Activated T-cell treated with anti-CD3 and anti-CD28 coated beads, Interleukin-2, amount 50 U/mL, for 72 hours (primary cell): ENCODE results near the gene SOCS7. TPM values are rescaled to one million over a fixed set of nuclear protein-coding genes. Genes with fewer than 3 reads are reported as not detected.
"Not testable (repeated sequence)": the region's sequence is repeated elsewhere in the genome, so short reads cannot be mapped to it uniquely, and the experiment has no call there.

Experiments
- ATAC-seq, 2 donors: fragments of 150-1000 bp; cut with Tn5 transposase; replicated peaks in 1 of 2; 2 replicates each; pipeline ENCODE4 v1.10.0; 2021; ENCODE audit warnings: moderate library complexity in 2 of 2, mild to moderate bottlenecking in 1 of 2
- DNase-seq, 2 donors: peaks; one replicate each; pipeline ENCODE4 v3.0.0; 2021 to 2022; ENCODE audit warnings: mixed read lengths in 1 of 2
- H3K27ac Mint-ChIP-seq: one replicate; pipeline ENCODE4 v1.8.0; 2022; ENCODE audit warnings: mild to moderate bottlenecking, moderate library complexity, mixed read lengths
- H3K27me3 Mint-ChIP-seq: one replicate; pipeline ENCODE4 v1.8.0; 2022; ENCODE audit warnings: low read depth, mixed read lengths
- H3K36me3 Mint-ChIP-seq, 2 donors: one replicate each; pipeline ENCODE4 v1.8.0; 2022; ENCODE audit warnings: mixed read lengths in 2 of 2, mild to moderate bottlenecking in 1 of 2; ENCODE audit not compliant: insufficient read depth in 2 of 2
- H3K4me1 Mint-ChIP-seq: one replicate; pipeline ENCODE4 v1.8.0; 2022; ENCODE audit warnings: low read depth, mixed read lengths
- H3K4me3 Mint-ChIP-seq, 2 donors: one replicate each; pipeline ENCODE4 v1.8.0; 2022; ENCODE audit warnings: mild to moderate bottlenecking in 2 of 2, mixed read lengths in 2 of 2, moderate library complexity in 2 of 2
- H3K9me3 Mint-ChIP-seq, 2 donors: one replicate each; pipeline ENCODE4 v1.8.0; 2022; ENCODE audit warnings: mixed read lengths in 2 of 2
- total RNA-seq, 2 donors: library from RNA; stranded (reverse); gene quantifications; one replicate each; pipeline ENCODE4 v1.2.3, GENCODE V29; 2022

SOCS7 gene
- total RNA-seq, 2 donors from 2014 or later, result 35.7 to 44.7 TPM

DNA sequence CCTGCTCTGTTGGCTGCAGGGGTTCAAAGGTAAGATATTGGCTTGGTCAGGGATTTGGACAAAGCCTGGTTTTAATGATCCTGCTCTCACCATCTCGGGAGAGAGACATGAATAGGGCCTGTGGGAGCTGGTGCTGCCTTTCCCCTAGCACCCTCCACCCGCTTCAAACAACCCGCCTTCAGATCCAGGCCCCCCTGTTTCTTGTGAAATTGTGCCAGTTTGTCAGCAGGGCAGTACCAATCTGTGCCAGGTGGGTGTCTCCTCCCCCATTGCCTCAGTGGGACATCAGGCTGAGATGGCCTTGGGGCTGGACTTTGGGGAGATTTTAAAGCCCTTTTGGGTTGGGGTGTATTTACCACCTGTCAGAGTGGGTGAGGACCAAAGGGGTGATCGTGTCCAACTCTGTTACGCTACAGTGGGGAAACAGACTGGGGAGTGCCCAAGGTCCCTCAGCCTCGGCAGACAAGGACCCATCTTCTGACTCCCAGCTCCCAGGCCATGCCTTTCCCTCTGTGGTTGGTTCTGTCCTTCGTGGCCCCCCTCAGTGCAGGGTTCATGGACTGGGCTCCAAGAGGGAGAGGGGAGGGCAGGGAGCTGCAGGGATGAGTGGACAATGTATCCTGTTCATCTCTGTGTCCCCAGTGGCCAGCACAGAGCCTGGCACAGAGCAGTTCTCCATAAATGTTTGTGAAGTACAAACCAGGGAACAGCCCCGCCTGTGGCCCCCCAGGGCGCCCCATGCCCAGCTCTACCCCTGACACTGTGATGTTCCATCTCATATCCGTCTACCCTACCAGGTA is 79.9 kb downstream of the SOCS7 start:
- DNase-seq, result no peak
- Mint-ChIP-seq H3K9me3 (no peaks in the 10 kb centered on the region), H3K27me3 (peaks cover 20% of the 10 kb centered on the region), H3K4me1 (peaks cover 13% of the 10 kb centered on the region), H3K4me3 (no peak overlapping the region), H3K27ac (no peak overlapping the region), H3K36me3 (no peaks in the 10 kb centered on the region)
- no peak for ATAC-seq

DNA sequence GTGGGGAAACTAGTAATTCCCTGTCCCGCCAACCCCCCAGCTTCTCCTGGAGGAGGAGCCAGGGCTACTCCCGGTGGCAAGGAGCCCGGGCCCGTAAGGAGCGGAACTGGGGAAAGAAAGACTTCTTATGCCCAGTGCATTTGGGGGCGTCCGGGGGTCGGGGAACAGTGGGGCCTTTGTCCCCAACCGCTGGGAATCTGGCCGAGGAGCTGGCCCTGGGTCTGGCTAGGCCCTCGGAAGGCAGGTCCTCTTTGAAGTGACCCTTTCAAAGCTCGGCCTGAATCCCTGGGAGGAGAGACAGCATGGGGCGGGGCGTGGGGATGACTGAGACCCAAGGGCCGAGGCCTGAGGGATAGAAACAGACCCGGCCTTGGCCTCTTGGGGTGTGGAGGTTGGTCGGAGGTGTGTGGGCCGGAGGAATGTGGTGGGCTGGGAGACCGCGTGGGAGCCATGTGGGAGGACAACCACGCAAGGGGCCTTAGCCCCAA is 82.6 kb downstream of the SOCS7 start:
- Mint-ChIP-seq H3K36me3 (no peaks in the 10 kb centered on the region), H3K27ac (no peak overlapping the region), H3K4me1 (peaks cover 5% of the 10 kb centered on the region), H3K27me3 (peaks cover 20% of the 10 kb centered on the region), H3K4me3 (no peak overlapping the region), H3K9me3 (no peaks in the 10 kb centered on the region)
- DNase-seq, result no peak
- ATAC-seq, result no peak

DNA sequence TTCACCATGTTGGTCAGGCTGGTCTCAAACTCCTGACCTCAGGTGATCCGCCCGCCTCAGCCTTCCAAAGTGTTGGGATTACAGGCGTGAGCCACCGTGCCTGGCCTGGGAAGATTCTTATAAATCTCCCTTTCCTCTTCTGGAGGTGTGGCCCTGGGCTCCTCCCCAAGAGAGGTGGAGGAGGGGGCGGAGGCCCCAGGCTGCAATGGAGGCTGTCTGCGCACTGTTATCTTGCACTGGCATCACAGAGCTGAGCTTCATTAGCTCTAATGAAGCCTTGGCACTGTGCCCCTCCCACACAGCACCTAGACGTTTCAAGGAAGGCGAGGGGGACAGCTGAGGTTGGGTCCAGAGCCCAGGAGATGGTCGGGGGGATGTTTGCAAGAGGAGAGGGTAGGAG is 84.2 kb downstream of the SOCS7 start:
- DNase-seq (no peak), ATAC-seq (no peak)
- H3K4me1 Mint-ChIP-seq, result no peaks in the 10 kb centered on the region
- H3K27ac Mint-ChIP-seq, result no peak overlapping the region
- H3K9me3 Mint-ChIP-seq, result no peaks in the 10 kb centered on the region
- no peak overlapping the region for H3K4me3 Mint-ChIP-seq
- peaks cover 6% of the 10 kb centered on the region for H3K27me3 Mint-ChIP-seq
- H3K36me3 Mint-ChIP-seq, result no peaks in the 10 kb centered on the region

DNA sequence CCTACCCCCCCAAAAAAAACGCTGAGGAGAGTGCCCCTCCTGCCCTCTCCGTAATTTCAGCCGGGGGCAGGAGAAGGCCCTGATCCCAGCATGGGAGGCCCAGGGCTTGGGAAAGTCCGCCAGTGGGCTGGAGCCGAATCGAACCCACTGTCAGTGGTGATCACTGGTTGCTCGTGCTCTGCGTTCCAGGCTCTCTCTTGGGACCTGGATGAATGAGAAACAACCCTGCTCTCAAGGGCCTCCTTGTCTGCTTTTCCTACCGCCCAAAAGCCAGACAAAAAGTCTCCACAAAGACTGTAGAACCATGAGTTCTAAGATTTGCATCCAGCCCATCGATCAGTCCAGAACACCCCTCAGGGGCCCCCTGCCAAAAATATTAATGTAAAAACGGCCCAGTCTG is 84.7 kb downstream of the SOCS7 start:
- Mint-ChIP-seq H3K9me3 (no peaks in the 10 kb centered on the region), H3K4me3 (no peak overlapping the region), H3K27ac (no peak overlapping the region), H3K4me1 (no peaks in the 10 kb centered on the region), H3K36me3 (no peaks in the 10 kb centered on the region), H3K27me3 (peaks cover under 1% of the 10 kb centered on the region)
- no peak for DNase-seq
- ATAC-seq, result no peak

DNA sequence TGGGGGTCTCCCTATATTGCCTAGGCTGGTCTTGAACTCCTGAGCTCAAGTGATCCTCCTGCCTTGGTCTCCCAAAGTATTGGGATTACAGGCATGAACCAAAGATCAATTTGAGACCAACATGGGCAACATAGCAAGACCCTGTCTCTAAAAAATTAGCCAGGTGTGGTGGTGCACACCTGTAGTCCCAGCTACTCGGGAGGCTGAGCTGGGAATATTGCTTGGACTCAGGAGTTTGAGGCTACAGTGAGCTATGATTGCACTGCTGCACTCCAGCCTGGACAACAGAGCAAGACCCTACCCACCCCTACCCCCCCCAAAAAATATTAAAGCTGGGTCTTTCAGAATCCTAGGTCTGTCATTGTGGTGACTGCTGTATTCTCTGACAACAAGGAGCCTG is 85.7 kb downstream of the SOCS7 start:
- not testable (repeated sequence) for H3K9me3 Mint-ChIP-seq, H3K4me1 Mint-ChIP-seq, H3K27ac Mint-ChIP-seq, DNase-seq, ATAC-seq, H3K36me3 Mint-ChIP-seq, H3K27me3 Mint-ChIP-seq, H3K4me3 Mint-ChIP-seq

DNA sequence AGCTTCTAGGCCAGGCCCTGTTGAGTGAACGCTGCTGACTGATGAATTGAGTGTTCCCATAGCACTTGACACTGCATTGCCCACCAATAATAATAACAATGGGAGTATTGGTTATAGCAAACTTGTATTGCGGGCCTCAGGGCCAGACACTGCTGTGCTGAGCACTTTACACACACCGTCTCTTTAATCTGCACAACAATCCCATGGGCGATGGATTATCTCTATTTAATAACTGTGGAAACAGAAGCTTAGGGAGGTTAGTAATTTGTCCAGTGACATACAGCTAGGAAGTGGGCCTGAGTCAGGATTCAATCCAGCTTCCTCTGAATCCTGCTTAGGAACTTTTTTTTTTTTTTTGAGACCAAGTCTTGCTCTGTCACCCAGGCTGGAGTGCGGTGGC is 87.8 kb downstream of the SOCS7 start:
- DNase-seq (no peak), ATAC-seq (no peak)
- Mint-ChIP-seq H3K9me3 (no peaks in the 10 kb centered on the region), H3K27ac (no peak overlapping the region), H3K36me3 (no peaks in the 10 kb centered on the region), H3K27me3 (peaks cover 6% of the 10 kb centered on the region), H3K4me3 (no peak overlapping the region), H3K4me1 (peaks cover 7% of the 10 kb centered on the region)

DNA sequence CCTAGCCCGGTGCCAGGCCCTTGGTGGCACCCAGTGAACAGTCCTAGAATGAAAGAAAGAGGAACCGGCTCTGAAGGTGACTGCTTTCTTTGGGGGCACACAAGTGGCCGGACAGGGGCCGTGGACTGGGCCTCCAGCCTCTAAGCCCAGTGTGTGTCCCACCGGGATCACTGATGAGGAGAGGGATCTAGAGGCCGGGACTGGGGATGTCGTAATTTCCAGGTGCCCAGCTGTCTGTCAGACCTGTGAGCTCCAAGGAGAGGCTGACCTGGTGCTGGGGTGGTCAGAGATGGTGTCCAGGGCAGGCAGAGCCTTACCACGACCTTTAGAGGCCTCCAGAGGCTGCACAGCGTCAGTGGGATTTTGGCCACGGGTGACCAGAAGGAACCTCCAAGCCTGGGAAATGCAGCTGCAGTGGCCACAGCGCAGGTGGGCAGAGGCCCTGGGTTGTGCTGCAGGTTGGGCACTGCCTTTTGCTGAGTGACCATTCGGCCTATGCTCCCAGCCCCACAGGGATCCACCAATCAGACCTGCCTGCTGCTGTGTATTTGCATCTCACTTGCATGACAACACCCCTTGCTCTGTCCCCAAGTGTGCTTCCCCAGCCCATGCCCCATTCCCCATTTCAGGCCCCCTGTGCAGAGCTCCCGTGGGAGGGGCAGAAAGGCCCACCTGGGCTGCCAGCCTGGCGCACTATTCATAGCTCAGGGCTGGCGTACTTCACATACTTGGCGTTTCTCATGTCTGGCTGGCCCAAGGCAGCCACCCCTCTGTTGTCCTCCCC is 89.2 kb downstream of the SOCS7 start:
- no peak for ATAC-seq
- H3K4me3 Mint-ChIP-seq, result no peak overlapping the region
- peaks cover 6% of the 10 kb centered on the region for H3K27me3 Mint-ChIP-seq
- no peaks in the 10 kb centered on the region for H3K9me3 Mint-ChIP-seq
- no peak for DNase-seq
- peaks cover 7% of the 10 kb centered on the region for H3K4me1 Mint-ChIP-seq
- no peaks in the 10 kb centered on the region for H3K36me3 Mint-ChIP-seq
- H3K27ac Mint-ChIP-seq, result no peak overlapping the region

DNA sequence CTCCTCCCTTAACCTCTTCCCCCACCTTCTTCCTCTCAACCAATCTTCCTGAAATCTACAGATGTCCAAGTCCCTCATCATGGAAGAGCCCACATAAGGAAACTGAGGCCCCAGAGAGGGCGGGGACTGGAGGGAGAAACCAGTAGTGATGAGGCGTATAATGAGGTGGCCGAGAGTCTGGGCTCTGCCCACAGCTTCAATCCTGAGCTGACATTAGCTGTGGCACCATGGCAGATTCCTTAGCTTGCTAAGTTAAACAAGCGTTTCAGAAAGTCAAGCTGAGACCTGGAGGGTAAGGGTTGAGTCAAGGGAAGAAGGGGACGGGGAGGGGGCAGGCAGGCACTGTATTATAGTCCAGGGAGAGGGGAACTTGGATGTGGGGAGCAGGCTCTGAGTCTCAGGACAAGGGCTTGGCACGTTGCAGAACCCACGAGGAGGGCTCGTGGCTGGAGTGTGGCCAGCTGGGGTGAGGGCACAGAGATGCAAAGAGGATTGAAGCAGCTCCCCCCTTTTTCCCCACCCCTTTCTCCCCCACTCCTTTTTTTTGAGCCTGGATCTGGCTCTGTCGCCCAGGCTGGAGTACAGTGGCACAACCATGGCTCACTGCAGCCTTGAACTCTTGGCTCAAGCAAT is 89.9 kb downstream of the SOCS7 start:
- H3K4me3 Mint-ChIP-seq, result no peak overlapping the region
- peaks cover 6% of the 10 kb centered on the region for H3K27me3 Mint-ChIP-seq
- no peak overlapping the region for H3K27ac Mint-ChIP-seq

DNA sequence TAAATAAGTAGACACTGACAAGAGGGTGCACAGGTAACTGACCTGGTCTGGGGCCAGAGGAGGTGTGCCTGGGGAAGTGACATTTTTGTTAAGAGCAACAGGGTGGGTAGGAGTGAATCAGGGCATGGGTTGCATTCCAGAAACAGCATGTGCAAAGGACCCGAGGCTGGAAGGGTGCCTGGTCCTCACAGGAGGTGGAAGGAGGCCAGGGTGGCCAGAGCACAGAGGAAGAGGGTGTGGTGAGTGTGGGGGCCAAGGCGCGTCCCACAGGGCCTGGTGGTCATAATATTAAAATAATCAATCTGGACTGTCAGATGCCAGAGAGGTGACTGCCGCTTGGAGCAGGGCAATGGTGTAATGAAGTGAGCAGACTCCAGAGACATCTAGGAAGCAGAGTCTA is 90.9 kb downstream of the SOCS7 start:
- Mint-ChIP-seq H3K27ac (no peak overlapping the region), H3K4me3 (no peak overlapping the region), H3K4me1 (peaks cover 7% of the 10 kb centered on the region), H3K36me3 (no peaks in the 10 kb centered on the region), H3K9me3 (no peaks in the 10 kb centered on the region), H3K27me3 (peaks cover 6% of the 10 kb centered on the region)
- no peak for DNase-seq
- ATAC-seq, result no peak

More for the DNA sequence above, 89.9 kb downstream of the SOCS7 start:
- ATAC-seq (no peak), DNase-seq (no peak)
- Mint-ChIP-seq H3K4me1 (peaks cover 7% of the 10 kb centered on the region), H3K36me3 (no peaks in the 10 kb centered on the region), H3K9me3 (no peaks in the 10 kb centered on the region)

DNA sequence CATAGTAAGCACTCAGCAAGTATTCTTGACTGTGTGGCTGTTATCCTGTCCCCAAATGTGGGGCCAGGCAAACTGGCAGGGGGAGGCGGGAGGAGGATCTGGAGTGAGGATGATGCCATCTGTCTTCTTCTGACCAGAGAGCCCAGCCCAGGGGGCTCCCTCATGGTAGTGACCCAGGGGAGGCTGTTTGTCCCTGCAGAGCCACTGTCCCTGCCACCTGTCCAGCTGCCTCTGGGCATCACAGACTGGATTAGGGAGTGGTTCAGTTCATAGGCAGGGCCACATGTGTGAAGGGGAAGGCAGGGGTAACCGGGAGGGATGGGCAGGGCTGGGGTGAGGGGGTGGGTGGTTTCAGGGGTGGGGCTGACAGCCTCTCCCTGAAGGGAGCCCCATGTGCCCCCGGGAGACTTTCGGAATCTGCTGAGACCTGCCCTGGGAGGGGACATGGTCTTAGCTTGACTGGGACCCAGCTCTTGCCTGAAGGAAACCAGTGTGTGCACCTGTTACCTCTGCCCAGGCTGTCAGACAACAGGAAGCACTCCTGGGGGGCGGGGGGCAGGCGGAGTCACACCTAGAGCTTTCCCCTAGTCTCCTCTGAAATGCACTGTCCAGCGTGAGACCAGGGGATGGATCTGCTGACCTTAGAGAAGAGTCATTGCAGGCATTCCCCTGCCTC is 91.8 kb downstream of the SOCS7 start:
- no peak overlapping the region for H3K4me3 Mint-ChIP-seq
- no peak overlapping the region for H3K27ac Mint-ChIP-seq
- H3K4me1 Mint-ChIP-seq, result peaks cover 7% of the 10 kb centered on the region
- ATAC-seq (no peak), DNase-seq (no peak)
- H3K27me3 Mint-ChIP-seq, result peaks cover 6% of the 10 kb centered on the region
- H3K36me3 Mint-ChIP-seq, result no peaks in the 10 kb centered on the region
- no peaks in the 10 kb centered on the region for H3K9me3 Mint-ChIP-seq

DNA sequence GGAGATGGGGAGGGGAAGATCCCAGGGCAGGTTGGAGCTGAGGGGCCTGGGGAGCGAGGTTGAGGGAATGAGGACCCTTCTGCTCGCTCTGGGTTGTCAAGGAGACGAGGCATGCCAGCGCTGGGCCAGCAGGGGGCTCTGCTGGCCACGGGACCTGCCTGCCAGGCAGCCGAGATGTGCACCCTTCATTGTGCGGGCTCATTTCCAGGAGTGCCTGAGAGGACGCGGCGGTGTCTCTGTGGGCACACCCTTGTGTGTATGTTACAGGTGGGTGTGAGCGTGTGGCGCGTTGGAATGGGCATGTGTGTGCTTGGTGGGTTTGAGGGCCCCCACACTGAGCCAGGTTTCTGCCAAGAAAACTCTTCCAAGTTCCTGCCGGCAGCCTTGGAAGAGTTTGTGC is 92.5 kb downstream of the SOCS7 start:
- Mint-ChIP-seq H3K27me3 (peaks cover 6% of the 10 kb centered on the region), H3K4me3 (no peak overlapping the region), H3K4me1 (peaks cover 7% of the 10 kb centered on the region), H3K27ac (no peak overlapping the region), H3K36me3 (no peaks in the 10 kb centered on the region), H3K9me3 (no peaks in the 10 kb centered on the region)
- ATAC-seq (peak; percentile 86 to 89), DNase-seq (peak; percentile 66 to 70)

DNA sequence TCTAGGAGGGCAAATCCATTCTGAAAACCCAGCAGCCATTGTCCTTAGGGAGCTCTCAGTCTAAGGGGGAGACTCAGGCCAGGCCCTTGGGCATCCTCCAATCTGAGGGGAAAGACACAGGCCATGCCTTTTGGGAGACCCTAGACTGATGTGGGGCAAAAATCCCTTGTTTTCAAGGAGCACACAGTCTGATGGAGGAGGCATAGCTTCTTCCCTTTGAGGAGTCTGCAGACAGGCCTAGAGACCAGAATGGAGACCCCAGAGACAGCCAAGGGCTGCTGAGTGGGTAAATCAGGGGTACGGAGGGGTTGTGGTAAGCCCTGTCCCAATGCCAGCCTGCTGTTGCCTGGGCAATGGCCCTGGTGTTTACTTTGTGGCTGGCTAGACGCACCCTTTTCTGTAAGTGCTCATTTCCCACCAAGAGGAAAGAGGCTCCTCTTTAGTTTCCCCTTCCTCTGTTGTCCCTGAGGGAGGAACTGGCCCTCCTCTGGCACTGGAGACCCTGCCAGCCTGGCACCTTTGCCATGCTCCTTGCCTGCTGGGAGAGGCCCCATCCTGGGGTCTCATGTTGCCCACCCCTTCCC is 96.0 kb downstream of the SOCS7 start:
- Mint-ChIP-seq H3K4me1 (peaks cover 10% of the 10 kb centered on the region), H3K36me3 (no peaks in the 10 kb centered on the region), H3K27me3 (peaks cover 7% of the 10 kb centered on the region), H3K27ac (no peak overlapping the region), H3K9me3 (no peaks in the 10 kb centered on the region), H3K4me3 (no peak overlapping the region)
- ATAC-seq (no peak), DNase-seq (no peak)
